CD1c-positive myeloid dendritic cell (primary cell): ENCODE measurements around the gene INKA2.

Experiments used
- DNase-seq: peaks from one replicate; pipeline ENCODE4 v3.0.0-alpha.2; 2016; ENCODE audit errors: extremely low spot score

INKA2 gene

DNA sequence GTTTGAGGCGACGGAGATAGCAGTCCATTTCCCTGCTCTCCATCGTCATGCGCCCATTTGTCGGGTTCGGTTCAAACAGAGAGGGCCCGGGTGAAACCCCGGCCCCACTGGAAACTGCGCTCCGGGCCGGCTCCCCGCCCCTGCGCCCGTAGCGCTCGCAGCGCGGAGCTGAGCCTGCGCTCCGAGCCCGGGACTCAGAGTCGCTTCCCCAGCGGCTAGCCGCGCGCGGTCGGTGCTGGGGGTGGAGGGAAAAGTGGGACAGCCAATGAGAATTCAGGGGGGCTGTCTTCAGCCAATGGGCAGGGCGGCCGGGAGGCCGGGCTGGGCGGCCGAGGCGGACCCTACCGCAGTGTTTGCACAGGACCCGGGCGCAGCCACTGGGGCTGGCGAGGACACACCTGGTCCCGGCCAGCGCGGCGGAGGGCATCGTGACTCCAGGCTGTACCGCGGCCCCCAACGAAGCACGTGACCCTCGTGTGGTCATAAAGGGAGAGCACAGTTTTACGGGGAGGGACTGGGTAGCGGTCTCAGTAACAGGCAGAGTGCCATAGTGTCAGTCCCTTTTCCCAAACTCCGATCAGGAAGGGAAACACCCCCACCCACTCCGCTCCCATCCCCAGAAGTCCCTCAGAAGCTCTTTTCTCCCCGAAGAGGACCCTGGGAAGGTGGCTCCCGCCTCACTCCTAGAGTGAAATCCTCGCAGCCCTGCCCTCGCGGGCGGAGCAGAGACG, at the start of gene INKA2:
TSS of gene INKA2 (minus strand) at position 202 of the 731 bp plus-strand sequence. CDS start at position 49, 153 bp downstream.
- peak; percentile 93 for DNase-seq

DNA sequence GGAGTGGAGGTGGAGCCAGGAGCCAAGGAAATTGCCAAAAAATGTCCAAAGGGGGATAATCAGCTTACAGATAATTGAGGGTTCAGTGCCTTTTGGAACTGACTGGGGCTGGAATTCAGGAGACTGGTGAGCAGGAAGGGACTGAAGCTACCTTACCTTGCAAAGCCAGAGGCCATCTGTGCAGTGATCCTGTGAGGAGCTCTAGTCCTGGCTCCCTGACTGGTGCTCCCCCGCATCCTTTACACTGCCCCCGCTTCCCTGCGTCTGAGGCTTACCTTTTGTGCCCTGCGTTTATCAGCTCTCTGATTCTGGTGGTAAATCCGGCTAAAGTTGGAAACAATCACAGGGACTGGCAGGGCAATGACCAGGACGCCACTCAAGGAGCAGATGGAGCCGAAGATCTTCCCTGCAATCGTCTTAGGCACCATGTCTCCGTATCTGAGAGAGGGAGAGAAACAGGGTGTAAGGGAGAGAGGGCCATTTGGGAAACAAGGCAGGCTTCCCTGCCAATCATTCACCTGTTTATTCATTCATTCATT, 47.5 kb upstream of the INKA2 start:
- DNase-seq, result no peak

DNA sequence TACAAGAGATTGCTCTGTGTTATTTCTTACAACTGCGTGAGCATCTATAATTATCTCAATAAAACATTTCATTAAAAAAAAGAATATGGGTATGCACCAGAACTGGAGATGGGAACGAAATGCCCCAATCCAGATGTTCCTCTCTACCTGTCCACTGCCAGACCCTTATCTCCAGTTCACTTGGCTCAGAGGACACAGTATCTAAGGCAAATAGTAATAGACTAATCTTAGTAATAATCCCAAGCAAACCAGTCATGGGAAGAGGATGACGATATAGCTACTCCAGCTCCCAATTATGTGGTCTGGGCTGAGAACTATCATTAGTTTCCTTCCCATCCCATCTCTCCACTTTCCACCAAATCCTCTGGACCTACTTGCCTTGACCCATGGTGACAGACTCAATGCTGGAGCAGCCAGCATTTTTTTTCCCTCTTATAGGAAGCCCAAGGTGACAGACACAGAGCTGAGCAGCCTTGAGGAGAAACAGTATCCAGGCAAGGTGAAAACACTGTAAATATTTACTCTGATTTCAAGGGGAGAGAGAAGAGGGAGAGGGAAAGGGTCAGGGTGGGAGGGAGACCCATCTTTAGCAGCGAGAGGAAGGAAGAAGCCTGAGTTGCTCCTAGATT, 45.2 kb upstream of the INKA2 start:
- DNase-seq, result no peak

DNA sequence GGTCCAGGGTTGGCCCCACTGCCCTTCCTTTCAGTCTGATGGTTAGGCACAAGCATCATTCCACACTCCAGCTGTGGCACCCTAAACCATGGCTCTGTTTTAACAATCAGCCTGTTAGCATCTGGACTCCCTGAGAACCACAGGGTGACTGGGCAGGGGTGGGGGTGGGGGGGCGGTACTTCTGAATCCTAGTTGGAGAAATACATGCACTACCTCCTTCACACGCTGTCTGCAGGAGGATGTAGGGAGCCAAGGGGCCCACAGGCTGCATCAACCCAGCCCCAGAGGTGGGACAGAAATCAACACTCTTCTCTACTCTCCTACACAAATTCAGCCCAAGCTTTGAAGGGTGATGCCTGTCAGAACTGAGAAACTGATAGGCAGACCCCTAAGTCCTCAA, 40.4 kb upstream of the INKA2 start:
- DNase-seq, result no peak

DNA sequence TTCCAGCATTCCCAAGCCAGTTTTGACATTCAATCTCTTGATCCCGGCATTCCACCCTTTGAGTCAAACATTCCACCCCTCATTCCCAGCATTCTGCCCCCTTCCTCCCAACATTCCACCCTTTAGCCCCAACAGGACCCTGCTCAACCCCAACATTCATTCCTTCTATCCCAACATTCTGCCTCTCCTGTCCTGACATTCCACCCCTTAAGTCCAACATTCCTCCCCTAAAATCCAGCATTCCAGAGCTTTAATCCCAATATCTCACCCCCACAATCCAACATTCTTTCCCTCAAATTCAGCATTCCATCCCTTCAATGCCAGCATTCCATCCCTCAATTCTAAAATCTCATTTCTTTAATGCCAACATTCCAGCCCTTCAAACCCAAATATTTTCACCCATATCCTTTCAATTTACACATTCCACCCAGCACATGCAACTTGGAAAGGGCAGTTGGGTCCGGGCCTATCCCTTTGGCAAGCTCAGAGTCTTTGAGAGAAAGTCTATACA, 39.4 kb upstream of the INKA2 start:
- no peak for DNase-seq

DNA sequence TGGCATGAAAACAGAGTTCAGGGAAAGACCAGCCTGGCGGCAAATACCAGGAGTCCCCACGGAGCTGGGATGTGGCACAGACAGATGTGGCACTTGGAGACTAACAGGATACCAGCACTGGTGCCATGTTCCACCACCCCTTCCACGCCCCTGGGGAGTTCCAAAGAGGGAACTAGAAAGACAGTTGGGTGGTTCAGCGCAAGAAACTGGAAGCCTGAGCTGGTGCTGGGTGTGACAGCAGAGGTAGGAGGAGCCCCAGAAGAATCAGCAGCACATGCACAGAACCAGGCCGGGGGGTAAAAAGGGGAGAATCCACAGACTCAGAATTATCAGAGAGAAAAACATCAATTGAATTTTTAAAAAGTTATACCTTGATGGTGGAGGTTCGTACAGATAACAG, 38.9 kb upstream of the INKA2 start:
- no peak for DNase-seq

DNA sequence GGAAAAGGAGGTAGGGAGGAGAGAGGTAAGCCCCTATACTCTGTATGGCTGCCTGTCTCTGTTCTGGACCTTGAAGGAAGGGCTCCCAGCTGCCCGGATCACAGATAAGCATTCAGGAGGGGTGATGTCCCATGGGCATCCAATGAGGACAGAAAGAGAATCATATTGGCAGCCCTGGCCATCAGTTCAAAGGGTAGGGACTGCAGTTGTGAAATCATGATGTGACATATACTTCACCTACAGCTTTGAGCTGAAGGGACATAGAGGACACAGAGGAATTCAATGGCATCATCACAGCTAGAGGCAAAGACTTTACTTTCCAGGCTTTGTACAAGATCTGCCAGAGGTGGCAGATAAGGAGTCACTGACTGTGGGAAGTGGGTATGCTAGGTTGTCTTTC, 38.1 kb upstream of the INKA2 start:
- DNase-seq, result no peak

DNA sequence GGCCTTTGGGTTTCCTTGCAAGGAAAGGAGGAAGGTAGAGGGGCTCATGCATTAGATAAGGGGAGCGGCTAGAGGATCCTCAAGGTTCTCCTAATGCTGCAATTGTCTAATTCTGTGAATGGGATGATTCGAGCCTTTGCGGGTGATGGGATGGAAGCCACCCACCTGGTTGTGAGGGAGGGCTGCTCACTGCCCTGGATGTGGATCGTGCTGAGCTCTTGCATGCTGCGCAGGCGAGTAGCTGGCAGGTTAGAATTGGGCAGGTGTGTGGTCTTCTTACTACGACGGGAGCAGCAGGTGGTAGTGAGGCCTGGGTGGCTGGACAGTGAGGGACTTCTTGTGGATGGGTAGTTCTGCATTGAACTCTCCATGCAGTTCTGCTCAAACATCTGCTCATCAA, 37.7 kb upstream of the INKA2 start:
- no peak for DNase-seq

DNA sequence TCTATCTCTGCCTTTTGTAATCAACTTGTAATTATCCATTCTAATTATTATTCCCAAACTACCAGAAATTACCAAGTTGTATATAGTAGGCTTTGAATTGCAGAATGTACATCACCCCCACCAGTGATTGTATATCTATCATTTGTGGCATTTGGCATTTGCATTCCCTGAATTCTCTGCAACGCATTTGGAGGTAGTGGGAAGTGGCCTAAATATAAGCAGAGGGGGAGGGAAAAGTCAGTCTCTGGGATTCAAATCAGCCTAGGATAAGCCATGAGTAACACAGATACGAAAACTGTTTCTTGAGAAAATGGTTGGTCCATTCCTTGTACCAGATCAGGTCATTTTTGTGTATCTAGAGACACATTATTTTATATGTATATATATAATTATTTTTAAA, 37.2 kb upstream of the INKA2 start:
- DNase-seq, result no peak

DNA sequence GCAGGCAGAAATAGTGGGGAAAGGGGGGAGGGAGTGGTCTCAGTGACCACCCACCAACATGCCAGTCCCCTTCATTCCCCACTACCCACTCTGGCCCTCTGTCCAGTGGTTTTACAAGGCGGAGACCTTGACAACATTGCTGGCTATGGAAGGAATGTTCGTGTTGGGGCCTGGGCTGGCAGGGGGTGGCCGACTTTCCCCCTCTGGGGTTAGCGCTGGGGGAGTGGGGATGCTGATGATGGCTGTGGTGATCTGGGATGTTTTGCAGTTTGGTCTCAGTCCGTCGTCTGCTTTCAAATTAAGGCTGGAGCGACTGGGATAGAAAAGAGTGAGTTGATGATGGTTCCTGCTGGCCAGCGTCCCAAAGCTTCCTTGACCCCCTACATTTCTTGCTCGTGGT, 36.8 kb upstream of the INKA2 start:
- no peak for DNase-seq

DNA sequence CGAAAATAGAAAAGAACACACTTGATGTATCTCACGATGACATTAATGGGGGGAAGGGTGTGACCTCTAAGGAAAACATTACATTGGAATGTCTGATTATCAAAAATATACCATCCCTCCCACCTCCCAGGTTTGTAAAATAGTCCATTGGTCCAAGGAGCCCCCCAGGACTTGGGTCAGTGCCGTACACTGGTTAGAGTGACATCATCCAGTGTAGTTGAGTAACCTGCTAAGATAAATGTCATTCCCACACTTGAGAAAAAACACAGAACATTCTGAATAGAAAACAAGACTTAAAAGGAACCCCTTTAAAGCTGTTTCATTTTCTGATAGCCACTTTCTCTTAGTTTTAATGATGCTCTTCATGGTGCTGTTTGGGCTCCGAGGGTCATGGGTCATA, 31.7 kb upstream of the INKA2 start:
- no peak for DNase-seq

DNA sequence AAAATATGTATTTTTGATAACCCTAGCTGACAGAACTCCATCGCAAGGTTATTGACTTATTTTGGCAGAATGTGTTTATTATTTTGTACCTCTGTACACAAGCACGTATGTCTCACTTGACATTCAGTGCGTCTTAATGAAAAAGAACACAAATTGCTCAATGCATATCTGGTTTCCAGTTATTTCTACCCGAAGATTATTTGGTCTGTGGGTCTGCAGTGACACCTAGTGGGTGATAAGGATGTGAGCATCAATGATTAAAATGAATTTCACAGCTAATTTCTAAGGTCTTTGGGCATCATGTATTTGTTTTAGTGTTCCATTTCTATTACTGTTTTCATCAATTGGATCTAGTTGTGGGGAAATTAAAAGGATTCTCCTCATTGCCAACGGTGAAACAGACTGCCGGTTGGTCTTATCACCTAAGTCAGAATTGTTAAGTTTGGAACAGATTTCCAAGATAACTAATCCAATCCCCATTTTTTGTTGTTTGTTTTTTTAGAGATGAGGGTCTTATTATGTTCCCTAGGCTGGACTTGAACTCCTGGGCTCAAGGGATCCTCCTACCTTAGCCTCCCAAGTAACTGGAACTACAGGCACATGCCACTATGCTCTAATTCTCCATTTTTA, 30.4 kb upstream of the INKA2 start:
- DNase-seq, result peak; percentile 77

DNA sequence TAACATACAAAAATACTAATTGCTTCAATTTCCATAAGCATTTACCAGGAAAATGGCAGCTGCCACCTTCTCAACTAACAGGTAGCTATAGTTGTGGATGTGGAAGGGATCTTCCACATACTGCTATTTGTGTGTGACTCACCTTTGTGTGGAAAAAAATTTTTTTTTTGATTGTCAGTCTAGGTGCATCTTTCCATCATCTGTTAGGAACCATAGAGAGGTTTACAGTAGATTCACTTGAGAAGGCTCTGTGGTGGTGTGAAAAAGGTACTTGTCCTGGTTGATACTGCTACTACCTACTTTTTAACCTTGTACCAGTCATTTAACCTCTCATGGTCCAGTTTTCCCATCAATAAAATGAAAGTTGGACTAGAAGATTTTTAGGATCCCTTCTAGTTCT, 29.4 kb upstream of the INKA2 start:
- no peak for DNase-seq

DNA sequence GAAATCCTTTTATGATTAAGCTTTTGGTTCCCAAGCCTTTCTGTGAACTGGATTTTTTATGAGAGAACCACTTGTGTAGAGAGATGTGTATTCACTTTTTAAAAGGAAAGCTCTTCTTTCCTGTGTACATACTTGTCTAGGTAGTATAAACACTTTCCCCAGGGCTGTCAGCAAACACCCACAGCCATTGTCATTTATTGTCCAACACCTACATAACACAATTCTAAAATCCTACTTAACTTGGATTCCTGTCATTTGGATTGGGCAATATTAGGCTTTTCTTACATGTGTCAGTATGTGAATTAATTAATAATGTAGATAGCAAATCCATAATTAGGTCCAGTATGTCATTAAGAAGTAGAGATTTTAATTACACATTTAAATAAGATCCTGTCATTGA, 28.8 kb upstream of the INKA2 start:
- no peak for DNase-seq

DNA sequence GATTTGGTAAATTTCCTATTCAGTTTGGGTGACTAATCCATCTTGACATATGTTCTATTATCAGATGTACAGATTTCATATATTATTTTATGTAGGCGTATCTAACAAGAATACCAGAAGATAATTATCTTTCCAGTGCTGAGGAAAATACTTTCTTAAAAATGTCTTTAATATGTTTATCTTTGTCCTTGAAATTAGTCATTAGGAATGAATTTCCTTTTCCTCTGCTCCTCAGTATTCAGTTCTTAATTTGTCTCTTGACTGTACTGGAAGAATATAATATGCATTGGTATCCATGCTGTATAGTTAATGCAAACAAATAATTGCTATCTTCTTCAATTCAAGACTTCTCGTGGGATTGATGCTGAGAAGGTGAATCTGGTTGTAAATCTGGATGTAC, 23.1 kb upstream of the INKA2 start:
- DNase-seq, result no peak

DNA sequence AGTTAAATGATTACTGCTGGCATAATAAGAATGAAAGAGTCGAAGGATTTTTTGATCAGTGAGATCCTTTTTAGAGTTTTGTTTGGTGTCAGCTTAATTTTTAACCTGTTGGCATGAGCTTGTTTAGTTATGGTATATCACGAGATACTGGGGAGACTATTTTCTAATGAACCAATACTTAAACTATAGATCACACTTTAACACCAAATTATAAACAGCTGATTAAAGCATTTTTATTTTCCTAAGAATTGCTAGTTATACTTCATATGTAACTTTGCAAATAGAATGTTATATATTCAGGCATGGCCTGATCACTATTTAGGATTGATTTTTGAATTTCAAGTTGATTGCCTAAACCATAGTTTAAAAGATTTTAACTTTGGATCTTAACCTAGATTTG, 22.5 kb upstream of the INKA2 start:
- DNase-seq, result no peak

DNA sequence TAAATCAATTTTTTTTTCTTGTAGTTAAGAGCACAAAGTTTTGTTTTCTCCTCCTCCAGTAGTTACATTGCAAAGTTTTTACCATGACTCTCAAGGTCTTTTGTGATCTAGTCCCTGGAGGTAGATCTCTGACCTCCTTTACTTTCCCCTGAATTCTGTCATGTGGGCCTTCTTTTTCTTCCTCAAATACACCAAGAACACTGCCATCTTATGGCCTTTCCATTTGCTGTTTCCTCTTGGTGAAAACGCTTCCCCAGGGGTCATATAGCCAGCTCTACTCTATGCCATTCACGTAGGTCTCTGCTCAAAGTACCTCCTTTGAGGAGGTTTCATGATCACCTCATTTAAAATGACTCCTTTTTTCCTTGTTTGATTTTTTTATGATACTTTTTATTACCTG, 19.2 kb upstream of the INKA2 start:
- DNase-seq, result peak; percentile 40

DNA sequence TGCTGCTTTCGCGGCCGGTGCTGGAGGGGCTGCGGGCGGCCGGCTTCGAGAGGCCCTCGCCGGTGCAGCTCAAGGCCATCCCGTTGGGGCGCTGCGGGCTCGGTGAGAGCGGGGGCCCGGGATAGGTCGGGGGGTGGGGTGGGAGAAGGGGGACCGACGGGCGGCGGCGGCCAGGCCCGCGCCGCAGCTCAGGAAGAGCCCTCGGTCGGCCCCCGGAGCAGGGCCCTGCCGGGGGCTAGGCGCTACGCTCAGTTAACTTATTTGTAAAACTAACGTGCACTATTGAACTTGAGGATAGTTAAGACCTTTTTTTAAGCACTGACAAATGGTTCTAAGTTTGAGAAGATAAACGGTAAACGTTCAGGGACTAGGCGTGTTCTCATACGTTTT, 16.9 kb upstream of the INKA2 start:
- DNase-seq, result no peak

DNA sequence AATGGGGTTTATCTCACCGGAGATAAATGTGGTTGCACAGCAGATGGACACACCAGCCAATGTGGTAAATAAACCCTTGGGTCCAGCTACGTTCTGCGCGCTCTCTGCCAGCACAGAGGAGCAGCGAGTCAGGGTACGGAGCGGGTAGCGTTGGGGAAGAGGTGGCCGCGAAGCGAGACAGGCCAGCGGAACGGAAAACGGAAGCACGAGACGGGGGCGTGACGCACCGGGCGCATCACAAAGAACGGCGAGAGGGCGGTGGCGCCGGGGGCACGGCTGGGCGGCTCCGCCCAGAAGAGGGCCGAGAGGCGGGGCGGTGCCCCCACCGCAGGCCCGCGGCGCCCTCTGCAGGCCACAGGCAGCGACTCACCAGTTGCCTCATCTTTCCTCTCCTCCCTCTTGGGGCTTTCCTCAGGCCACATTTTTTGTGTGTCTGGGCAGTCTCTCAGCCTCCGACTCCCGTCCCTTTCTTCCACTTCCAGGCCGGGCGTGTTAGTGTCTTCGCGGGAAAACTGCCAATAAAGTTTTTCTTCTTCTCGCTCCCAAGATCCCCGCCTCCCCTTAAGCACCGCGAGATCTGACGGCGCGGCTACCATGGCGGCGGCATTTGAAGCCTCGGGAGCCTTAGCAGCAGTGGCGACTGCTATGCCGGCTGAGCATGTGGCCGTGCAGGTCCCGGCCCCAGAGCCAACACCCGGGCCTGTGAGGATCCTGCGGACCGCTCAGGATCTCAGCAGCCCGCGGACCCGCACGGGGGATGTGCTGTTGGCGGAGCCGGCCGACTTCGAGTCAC, 16.3 kb upstream of the INKA2 start, which contains the start of gene DDX20:
TSS of gene DDX20 (plus strand) at position 571 of the 793 bp plus-strand sequence. CDS start at position 595, 24 bp downstream.
- peak; percentile 97 for DNase-seq

DNA sequence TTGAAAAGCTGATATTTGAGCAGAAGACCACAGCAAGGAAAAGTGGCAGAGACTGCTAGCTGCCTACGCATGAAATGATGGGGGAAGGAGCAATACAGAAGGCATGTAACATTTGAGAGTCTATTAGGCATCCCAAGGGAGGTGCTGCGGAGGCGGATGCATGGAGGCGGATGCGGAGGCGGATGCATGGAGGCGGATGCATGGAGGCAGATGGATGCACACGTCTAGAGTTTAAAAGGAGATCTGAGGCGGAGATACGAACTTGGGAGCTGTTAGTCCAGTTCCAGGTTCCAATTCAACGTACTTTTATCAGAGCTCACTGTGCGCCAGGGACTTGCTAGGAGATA, 15.8 kb upstream of the INKA2 start:
- DNase-seq, result no peak

DNA sequence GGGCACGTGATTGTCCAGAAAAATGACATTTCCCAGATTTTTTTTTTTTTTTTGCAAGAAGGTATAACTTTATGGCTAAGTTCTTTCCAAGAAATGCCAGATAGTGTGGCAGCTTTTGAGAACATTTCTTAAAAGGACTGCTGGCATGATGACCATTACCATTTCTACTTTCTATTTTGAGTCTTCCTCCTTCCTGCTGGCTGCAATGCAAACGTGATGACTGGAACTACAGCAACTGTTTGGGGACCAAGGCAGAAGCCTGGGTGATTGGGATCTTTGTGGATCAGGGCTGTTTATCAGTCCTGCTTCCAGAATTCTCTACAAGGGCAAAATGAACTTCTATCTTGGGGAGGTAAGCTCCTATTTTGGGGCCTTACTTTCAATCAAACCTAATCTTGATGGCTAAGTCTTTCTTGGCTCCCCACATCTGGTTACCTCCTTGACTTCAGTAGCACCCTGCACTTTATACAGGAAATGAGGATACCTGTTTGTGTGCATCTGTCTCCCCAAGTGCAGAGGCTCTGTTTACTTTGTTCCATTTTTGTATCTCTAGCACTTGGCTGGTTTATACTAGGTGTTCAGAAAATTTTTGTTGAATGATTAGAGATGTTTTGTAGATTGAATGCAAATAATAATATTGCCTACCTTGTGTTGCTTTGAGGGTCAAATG, 12.8 kb upstream of the INKA2 start:
- no peak for DNase-seq
